Left forelimb (tissue), 1 donor: ENCODE measurements around the gene SP140.
"Not testable (repeated sequence)": the region's sequence is repeated elsewhere in the genome, so short reads cannot be mapped to it uniquely, and the experiment has no call there.

Experiments used
- DNase-seq: peaks from one replicate; pipeline ENCODE4 v3.0.0-alpha.2; 2018; ENCODE audit warnings: low spot score

SP140 gene

GRCh38 chr2:230289311-230289710 lies 63.8 kb downstream of the SP140 start:
- not testable (repeated sequence) for DNase-seq

- DNase-seq = no peak
These were observed 69.7 kb downstream of the SP140 start for GRCh38 chr2:230295192-230295591.

GRCh38 chr2:230296917-230297316 lies 71.4 kb downstream of the SP140 start:
- no peak for DNase-seq

GRCh38 chr2:230299618-230300017 lies 74.1 kb downstream of the SP140 start:
- DNase-seq = no peak

GRCh38 chr2:230305416-230306275 lies 80.1 kb downstream of the SP140 start:
- no peak for DNase-seq

- DNase-seq = no peak
These were observed 80.9 kb downstream of the SP140 start for GRCh38 chr2:230306474-230306873.

GRCh38 chr2:230307485-230307884 lies 81.9 kb downstream of the SP140 start:
- no peak for DNase-seq

- no peak for DNase-seq
These were observed 83.0 kb downstream of the SP140 start for GRCh38 chr2:230308402-230309000.

GRCh38 chr2:230310792-230311191 lies 85.3 kb downstream of the SP140 start:
- not testable (repeated sequence) for DNase-seq

- not testable (repeated sequence) for DNase-seq
These were observed 86.1 kb downstream of the SP140 start for GRCh38 chr2:230311634-230312033.

GRCh38 chr2:230312638-230313037 lies 87.1 kb downstream of the SP140 start:
- no peak for DNase-seq

GRCh38 chr2:230317366-230317765 lies 91.8 kb downstream of the SP140 start:
- no peak for DNase-seq

GRCh38 chr2:230318190-230319121 lies 92.9 kb downstream of the SP140 start:
- no peak for DNase-seq

GRCh38 chr2:230319211-230319862 lies 93.8 kb downstream of the SP140 start:
- no peak for DNase-seq

- no peak for DNase-seq
These were observed 95.5 kb downstream of the SP140 start for GRCh38 chr2:230321031-230321430.

GRCh38 chr2:230322561-230323384 lies 97.2 kb downstream of the SP140 start:
- no peak for DNase-seq

- DNase-seq = no peak
These were observed 98.0 kb downstream of the SP140 start for GRCh38 chr2:230323385-230324106.

- DNase-seq = no peak
These were observed 99.0 kb downstream of the SP140 start for GRCh38 chr2:230324503-230324902.

- no peak for DNase-seq
These were observed 100.0 kb downstream of the SP140 start for GRCh38 chr2:230325316-230326243.
